Hepatocyte (in vitro differentiated cells): ENCODE data around the gene PCLAF.

Experiments
- EZH2 ChIP-seq: fragments of 200-600 bp; sonication (generic); IDR thresholded peaks from 2 replicates; pipeline ENCODE4 v1.6.1; 2016; ENCODE audit warnings: antibody characterized with exemption, mild to moderate bottlenecking, borderline replicate concordance
- EZH2phosphoT487 ChIP-seq: fragments of 200-600 bp; sonication (generic); IDR thresholded peaks from one replicate; pipeline ENCODE4 v1.6.1; 2018; ENCODE audit warnings: antibody characterized with exemption, mild to moderate bottlenecking, low read depth, moderate library complexity; ENCODE audit not compliant: unreplicated experiment, severe bottlenecking
- TF ChIP-seq, protein P1 (sequence below): fragments of 200-600 bp; sonication (generic); IDR thresholded peaks from 2 replicates; pipeline ENCODE4 v1.5.1; 2016; ENCODE audit warnings: antibody characterized with exemption, mild to moderate bottlenecking; ENCODE audit not compliant: poor library complexity

DNA sequence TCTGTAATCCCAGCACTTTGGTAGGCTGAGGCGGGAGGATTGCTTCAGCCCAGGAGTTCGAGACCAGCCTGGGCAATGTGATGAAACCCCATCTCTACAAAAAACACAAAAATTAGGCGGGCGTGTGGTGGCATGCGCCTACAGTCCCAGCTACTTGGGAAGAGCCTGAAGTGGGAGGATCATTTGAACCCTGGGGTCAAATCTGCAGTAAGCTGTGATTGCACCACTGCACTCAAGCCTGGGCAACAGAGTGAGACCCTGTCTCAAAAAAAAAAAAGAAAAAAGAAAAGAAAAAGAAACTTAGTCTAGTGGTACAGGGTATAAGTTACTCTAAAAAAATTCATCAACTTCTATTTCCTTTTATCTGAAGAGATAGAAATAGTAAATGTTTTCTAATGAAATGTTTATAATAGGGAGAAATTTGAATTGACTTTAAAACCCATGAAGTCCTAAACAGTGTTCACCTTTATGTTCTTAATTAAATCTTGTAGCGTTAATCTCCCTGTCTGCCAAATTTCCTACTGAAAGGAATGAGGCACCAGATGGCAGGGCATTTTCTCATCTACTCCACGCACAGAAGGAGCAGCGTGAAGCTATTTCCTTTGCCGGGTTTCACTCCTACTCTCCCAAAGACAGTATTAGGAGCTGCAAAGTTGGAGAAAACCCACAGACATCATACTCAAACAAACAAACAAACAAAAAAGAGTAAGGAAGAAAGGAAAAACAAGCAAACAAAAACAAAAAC, 1.9 kb downstream of the PCLAF start:
- TF ChIP-seq, protein P1, sequence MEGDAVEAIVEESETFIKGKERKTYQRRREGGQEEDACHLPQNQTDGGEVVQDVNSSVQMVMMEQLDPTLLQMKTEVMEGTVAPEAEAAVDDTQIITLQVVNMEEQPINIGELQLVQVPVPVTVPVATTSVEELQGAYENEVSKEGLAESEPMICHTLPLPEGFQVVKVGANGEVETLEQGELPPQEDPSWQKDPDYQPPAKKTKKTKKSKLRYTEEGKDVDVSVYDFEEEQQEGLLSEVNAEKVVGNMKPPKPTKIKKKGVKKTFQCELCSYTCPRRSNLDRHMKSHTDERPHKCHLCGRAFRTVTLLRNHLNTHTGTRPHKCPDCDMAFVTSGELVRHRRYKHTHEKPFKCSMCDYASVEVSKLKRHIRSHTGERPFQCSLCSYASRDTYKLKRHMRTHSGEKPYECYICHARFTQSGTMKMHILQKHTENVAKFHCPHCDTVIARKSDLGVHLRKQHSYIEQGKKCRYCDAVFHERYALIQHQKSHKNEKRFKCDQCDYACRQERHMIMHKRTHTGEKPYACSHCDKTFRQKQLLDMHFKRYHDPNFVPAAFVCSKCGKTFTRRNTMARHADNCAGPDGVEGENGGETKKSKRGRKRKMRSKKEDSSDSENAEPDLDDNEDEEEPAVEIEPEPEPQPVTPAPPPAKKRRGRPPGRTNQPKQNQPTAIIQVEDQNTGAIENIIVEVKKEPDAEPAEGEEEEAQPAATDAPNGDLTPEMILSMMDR, result no peak
- no peak for TF ChIP-seq EZH2
- TF ChIP-seq EZH2phosphoT487, result no peak
